22Rv1 (cell line): ENCODE data around the gene PNP.

ENCODE experiments used
- ZFX ChIP-seq: fragments of 450-650 bp; IDR thresholded peaks from 2 replicates; pipeline ENCODE4 v1.6.1; 2017; ENCODE audit warnings: antibody characterized with exemption, borderline replicate concordance
- TF ChIP-seq, protein P1 (sequence below): fragments of 450-650 bp; IDR thresholded peaks from 2 replicates; pipeline ENCODE4 v1.5.1; 2017; ENCODE audit warnings: mild to moderate bottlenecking

DNA sequence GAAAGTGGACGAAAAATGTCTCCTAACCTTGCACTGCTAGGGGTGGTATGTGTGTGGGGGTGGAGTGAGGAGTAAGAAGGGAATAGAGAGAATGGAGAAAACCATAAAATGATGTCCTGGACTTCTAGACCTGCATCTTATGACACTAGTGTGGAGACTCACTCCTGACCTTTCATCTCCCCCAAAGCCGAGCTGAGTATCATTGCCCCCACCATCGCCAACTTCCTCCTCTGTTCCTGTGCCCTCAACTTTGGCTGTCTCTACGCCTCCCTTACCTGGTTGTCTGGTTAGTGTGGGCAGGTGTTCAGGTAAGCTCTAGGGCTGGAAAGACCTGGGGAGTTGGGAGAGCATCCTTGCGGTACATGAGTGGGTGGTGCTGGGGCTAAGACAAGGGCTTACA, 28.7 kb upstream of the PNP start:
- TF ChIP-seq, protein P1, sequence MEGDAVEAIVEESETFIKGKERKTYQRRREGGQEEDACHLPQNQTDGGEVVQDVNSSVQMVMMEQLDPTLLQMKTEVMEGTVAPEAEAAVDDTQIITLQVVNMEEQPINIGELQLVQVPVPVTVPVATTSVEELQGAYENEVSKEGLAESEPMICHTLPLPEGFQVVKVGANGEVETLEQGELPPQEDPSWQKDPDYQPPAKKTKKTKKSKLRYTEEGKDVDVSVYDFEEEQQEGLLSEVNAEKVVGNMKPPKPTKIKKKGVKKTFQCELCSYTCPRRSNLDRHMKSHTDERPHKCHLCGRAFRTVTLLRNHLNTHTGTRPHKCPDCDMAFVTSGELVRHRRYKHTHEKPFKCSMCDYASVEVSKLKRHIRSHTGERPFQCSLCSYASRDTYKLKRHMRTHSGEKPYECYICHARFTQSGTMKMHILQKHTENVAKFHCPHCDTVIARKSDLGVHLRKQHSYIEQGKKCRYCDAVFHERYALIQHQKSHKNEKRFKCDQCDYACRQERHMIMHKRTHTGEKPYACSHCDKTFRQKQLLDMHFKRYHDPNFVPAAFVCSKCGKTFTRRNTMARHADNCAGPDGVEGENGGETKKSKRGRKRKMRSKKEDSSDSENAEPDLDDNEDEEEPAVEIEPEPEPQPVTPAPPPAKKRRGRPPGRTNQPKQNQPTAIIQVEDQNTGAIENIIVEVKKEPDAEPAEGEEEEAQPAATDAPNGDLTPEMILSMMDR: no peak
- no peak for TF ChIP-seq ZFX
